Measurements from ENCODE around the gene CNPY4.

The CNPY4 gene

DNA sequence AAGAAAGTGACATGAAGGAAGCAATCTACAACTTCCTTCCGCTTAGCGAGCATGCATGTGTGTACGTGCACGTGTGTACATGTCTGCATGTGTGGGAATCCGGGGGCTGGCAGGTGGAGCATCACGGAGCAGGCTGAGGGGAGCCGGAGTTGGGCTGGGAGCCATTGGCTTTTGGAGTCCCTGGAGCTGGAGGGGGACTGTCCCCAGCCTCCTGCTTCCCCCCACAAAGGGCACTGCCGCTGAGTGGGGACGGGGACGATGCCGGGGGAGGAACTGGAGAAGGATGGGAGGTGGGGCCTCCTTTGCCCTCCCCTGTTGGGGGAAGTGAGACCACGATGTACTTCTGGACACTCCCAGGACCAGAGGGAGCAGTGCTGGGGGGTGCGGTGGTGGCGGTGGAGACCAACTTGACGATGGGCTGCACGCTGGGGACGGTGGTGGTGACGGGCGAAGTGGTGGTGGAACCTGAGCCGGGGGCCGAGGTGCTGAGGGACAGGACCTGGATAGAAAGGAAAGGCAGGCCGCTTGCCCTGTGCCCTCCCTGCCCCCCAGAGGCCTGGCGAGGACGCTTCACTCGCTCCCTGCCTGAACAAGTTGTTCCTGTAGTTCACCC is 12.2 kb upstream of the CNPY4 start:
- in situ Hi-C loops (cut with HindIII; ENCODE audit: low pct_ligation_motif_present, low sequenced_read_pairs): no loop called here
- H3K27ac ChIP-seq: no peak overlapping the region
- no peak overlapping the region for H3K4me3 ChIP-seq (ENCODE audit: low read depth, low read length)
- TF ChIP-seq, protein P1, sequence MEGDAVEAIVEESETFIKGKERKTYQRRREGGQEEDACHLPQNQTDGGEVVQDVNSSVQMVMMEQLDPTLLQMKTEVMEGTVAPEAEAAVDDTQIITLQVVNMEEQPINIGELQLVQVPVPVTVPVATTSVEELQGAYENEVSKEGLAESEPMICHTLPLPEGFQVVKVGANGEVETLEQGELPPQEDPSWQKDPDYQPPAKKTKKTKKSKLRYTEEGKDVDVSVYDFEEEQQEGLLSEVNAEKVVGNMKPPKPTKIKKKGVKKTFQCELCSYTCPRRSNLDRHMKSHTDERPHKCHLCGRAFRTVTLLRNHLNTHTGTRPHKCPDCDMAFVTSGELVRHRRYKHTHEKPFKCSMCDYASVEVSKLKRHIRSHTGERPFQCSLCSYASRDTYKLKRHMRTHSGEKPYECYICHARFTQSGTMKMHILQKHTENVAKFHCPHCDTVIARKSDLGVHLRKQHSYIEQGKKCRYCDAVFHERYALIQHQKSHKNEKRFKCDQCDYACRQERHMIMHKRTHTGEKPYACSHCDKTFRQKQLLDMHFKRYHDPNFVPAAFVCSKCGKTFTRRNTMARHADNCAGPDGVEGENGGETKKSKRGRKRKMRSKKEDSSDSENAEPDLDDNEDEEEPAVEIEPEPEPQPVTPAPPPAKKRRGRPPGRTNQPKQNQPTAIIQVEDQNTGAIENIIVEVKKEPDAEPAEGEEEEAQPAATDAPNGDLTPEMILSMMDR (IDR thresholded peaks at IDR 0.05; ENCODE audit: low read depth, low read length, missing control alignments): no peak
- DNase-seq: no peak
- no peaks in the 10 kb centered on the region for H3K27me3 ChIP-seq (replicated peaks)
- H3K36me3 ChIP-seq (replicated peaks): peaks cover 33% of the 10 kb centered on the region

DNA sequence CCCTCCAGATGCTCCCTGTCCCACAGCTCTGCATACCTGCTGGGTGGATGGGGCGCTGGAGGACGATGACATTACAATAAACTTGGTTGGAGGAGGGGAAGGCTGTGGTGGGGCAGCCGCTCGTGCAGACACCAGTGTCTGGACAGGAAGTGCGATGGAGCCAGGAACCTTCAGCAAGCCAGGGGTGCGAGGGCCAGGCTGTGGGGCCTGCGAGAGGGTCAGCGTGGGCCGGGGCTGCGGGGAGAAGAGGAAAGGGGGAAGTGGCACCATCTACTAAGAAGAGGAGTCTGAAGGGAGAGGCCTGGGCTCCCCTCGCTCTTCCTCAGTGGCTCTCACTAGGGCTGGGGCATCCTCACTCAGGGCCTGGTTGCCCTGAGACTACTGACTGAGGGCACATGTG is 11.5 kb upstream of the CNPY4 start:
- no peak overlapping the region for H3K4me3 ChIP-seq (ENCODE audit: low read depth, low read length)
- no peak overlapping the region for H3K27ac ChIP-seq
- peaks cover 40% of the 10 kb centered on the region for H3K36me3 ChIP-seq (replicated peaks)
- in situ Hi-C loops (cut with HindIII; ENCODE audit: low pct_ligation_motif_present, low sequenced_read_pairs): no loop called here
- H3K27me3 ChIP-seq (replicated peaks): no peaks in the 10 kb centered on the region
- TF ChIP-seq, protein P1 (IDR thresholded peaks at IDR 0.05; ENCODE audit: low read depth, low read length, missing control alignments): no peak
- no peak for DNase-seq

DNA sequence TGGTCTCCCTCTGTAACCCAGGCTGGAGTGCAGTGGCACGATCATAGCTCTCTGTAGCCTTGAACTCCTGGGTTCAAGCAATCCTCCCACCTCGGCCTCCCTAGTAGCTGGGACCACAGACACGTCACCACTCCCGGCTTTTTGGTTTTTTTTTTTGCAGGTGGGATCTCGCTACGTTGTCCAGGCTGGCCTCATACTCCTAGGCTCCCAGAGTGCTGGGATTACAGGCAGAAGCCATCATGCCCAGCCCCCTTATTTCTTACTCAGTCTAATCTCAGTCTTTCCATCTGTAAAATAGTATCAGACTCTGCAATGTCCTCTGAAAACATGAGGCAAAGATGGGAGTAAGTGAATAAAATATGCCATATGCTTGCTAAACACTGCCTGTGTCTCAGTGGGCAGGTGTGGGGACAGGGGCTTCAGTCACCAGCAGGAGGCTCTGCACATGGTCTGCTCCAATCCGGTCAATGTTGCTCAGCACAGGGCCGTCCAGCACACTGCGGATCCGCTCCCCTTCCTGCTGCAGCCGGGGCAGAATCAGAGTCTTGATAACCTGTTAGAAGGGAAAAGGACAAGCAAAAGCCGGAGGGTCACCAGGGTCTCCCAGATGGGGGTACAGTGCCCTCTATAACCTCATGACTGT is 9.8 kb upstream of the CNPY4 start:
- H3K27ac ChIP-seq: no peak overlapping the region
- H3K4me3 ChIP-seq (ENCODE audit: low read depth, low read length): no peak overlapping the region
- no peak for DNase-seq
- TF ChIP-seq, protein P1 (IDR thresholded peaks at IDR 0.05; ENCODE audit: low read depth, low read length, missing control alignments): peak; percentile 43
- H3K36me3 ChIP-seq (replicated peaks): peaks cover 50% of the 10 kb centered on the region
- in situ Hi-C loops (cut with HindIII; ENCODE audit: low pct_ligation_motif_present, low sequenced_read_pairs): no loop called here
- no peaks in the 10 kb centered on the region for H3K27me3 ChIP-seq (replicated peaks)

DNA sequence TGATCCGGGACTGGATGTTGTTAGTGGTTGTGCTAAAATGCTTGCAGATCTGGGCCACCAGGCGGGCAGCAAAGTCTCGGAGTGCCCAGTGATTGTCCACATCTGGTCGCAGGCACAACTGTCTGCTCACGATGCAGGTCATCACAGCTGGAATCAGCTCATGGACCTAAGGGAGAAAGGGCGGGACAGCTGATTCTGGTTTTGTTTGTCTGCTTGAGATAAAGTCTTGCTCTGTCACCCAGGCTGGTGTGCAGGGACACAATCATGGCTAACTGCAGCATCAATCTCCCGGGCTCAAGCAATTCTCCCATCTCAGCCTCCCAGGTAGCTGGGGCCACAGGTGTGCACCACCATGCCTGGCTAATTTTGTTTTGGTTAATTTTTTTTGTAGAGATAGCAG is 8.3 kb upstream of the CNPY4 start:
- Histone ChIP-seq H3K27me3 (replicated peaks) (no peaks in the 10 kb centered on the region), H3K36me3 (replicated peaks) (peaks cover 50% of the 10 kb centered on the region), H3K4me3 (ENCODE audit: low read depth, low read length) (no peak overlapping the region), H3K27ac (no peak overlapping the region)
- in situ Hi-C loops (cut with HindIII; ENCODE audit: low pct_ligation_motif_present, low sequenced_read_pairs): no loop called here
- TF ChIP-seq, protein P1 (IDR thresholded peaks at IDR 0.05; ENCODE audit: low read depth, low read length, missing control alignments): no peak
- no peak for DNase-seq

DNA sequence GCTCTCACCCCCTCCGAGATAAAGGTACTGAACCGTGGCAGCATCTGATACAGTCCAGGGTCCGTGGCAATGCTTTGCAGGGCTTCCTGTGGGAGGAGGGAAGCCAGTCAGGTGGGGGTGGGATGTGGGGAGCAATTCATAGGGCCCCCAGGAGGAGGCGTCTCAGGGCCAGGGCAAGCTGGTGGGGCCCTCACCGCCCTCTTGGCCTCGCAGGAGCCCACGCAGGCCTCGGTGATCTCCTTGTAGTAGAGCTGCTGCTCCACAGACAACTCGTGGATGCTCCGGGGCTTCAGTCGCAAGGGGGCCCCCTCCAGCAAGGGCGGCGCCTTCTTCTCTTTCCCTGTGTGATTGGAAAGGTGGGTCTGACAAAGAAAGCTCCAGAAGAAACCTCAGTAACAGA is 7.5 kb upstream of the CNPY4 start:
- peaks cover 45% of the 10 kb centered on the region for H3K36me3 ChIP-seq (replicated peaks)
- no peak for DNase-seq
- H3K27ac ChIP-seq: no peak overlapping the region
- no peaks in the 10 kb centered on the region for H3K27me3 ChIP-seq (replicated peaks)
- H3K4me3 ChIP-seq (ENCODE audit: low read depth, low read length): no peak overlapping the region
- in situ Hi-C loops (cut with HindIII; ENCODE audit: low pct_ligation_motif_present, low sequenced_read_pairs): no loop called here
- TF ChIP-seq, protein P1 (IDR thresholded peaks at IDR 0.05; ENCODE audit: low read depth, low read length, missing control alignments): no peak

DNA sequence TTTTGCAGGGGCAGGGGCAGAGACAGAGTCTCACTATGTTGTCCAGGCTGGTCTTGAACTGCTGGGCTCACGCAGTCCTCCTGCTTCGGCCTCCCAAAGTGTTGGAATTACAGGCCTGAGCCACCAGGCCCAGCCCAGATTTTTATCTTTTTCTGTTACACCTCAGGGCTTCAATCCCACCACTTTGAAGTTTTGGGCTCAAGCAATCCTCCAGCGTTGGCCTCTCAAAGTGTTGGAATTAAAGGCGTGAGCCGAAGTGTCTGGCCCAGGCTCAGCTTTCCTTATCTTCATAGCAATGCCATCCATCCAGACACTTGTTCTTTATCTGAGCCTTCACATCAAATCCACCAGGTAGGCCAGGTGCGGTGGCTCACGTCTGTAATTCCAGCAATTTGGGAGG is 4.4 kb upstream of the CNPY4 start:
- TF ChIP-seq, protein P1 (IDR thresholded peaks at IDR 0.05; ENCODE audit: low read depth, low read length, missing control alignments): no peak
- H3K36me3 ChIP-seq (replicated peaks): peaks cover 34% of the 10 kb centered on the region
- no peak overlapping the region for H3K4me3 ChIP-seq (ENCODE audit: low read depth, low read length)
- no peak overlapping the region for H3K27ac ChIP-seq
- in situ Hi-C loops (cut with HindIII; ENCODE audit: low pct_ligation_motif_present, low sequenced_read_pairs): no loop called here
- no peaks in the 10 kb centered on the region for H3K27me3 ChIP-seq (replicated peaks)
- DNase-seq: no peak

Data from brain microvascular endothelial cell (primary cell).